ENCODE data around the gene KCNK13. TPM values are rescaled to one million over a fixed set of nuclear protein-coding genes. Genes with fewer than 3 reads are reported as not detected.

Gene KCNK13
- total and polyA plus RNA-seq, 2 experiments from 2014 or later = not detected

DNA sequence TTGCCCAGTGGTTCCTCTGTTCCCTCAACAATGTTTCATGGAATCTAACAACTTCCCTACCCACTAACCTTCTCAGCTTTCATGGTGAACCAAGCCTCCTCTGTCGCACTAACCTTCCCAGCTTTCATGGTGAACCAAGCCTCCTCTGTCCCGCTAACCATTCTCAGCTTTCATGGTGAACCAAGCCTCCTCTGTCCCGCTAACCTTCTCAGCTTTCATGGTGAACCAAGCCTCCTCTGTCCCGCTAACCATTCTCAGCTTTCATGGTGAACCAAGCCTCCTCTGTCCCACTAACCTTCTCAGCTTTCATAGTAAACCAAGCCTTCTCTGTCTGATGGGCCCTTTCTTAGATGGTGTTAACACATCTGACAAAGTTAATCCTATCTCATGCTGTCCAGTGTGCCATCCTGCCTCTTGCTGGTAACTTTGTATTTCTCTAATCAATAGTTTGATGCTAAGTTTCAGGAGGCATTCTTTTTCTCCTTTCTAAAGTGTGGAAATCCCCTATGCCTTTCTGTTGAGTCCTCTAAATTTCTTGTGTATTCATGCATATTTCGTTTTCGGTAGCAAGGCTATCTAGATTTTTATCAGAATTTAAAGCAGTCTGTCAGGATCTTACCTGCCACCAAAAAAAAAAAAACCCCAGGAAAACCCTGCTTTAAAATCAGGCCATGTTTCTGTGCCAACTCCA is 26.8 kb upstream of the KCNK13 start:
- in situ Hi-C loops (cut with MboI) = no loop called here
- no peaks in the 10 kb centered on the region for H3K9me2 ChIP-seq (ENCODE audit: insufficient read depth)
- 95 to 100% methylated on average over 6 of the region's 6 CpGs for WGBS, 2 experiments (ENCODE audit: low coverage in 1 of 2, low lambda C conversion rate in 2 of 2, missing lambda C conversion rate in 2 of 2)

DNA sequence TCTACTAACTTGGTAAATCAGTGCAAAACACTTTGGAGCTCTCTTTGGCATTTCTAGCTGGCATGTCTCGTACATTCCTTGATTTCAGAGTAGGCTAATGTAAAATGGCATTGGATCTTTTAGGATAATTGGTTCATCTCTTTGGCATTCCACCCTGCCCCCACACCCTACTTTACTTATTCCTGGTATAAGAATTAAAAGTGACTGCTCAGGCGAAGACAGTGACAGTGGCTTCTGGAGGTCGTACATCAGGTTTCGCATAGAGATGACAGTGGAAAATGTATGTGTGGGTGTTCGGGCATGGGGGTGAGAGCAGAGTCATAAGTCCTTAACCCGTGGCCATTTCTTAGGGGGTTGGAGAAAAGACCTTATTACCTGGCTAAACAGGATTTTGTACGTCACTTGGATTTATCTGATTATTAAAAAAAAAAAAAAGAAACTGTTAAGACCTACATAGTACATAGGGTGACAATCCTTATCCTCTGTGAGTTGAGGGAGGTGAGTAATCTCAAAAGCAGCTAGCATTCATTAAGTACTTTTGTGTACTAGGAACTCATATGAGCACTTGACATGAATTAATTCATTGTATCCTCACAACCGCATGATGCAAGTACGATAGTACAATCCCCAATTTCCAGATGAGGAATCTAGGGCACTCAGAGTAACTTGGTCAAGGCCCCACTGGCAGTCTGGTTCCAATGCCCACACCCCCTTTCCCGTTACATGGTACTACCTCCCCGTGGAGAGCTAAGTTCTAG is 22.4 kb upstream of the KCNK13 start:
- no peaks in the 10 kb centered on the region for H3K27me3 ChIP-seq (replicated peaks; ENCODE audit: insufficient read depth)
- H3K9me2 ChIP-seq (ENCODE audit: insufficient read depth) = no peaks in the 10 kb centered on the region
- in situ Hi-C loops (cut with MboI) = no loop called here
- H3K4me3 ChIP-seq = no peak overlapping the region
- H3K9ac ChIP-seq = no peak overlapping the region
- H3F3A ChIP-seq (ENCODE audit: insufficient read depth) = no peaks in the 10 kb centered on the region
- no peak for DNase-seq
- H4K20me1 ChIP-seq (ENCODE audit: insufficient read depth) = no peaks in the 10 kb centered on the region
- no peaks in the 10 kb centered on the region for H3K9me3 ChIP-seq (ENCODE audit: low read depth)
- H3K4me1 ChIP-seq (ENCODE audit: insufficient read depth) = no peaks in the 10 kb centered on the region
- no peak overlapping the region for H3K4me2 ChIP-seq (ENCODE audit: unreplicated experiment)
- H3K27ac ChIP-seq = no peak overlapping the region
- TF ChIP-seq EZH2 (IDR thresholded peaks at IDR 0.05; ENCODE audit: insufficient read depth, poor library complexity, severe bottlenecking) = no peak
- no peak for TF ChIP-seq EZH2phosphoT487 (IDR thresholded peaks at IDR 0.05; ENCODE audit: insufficient read depth, low read depth)
- WGBS, 2 experiments (ENCODE audit: low coverage in 1 of 2, low lambda C conversion rate in 2 of 2, missing lambda C conversion rate in 2 of 2) = 96 to 98% methylated on average over 11 of the region's 11 CpGs
- H2AFZ ChIP-seq = no peak overlapping the region
- H3K79me2 ChIP-seq (ENCODE audit: insufficient read depth) = no peaks in the 10 kb centered on the region
- H3K36me3 ChIP-seq (ENCODE audit: low read depth) = peaks cover 26% of the 10 kb centered on the region; the same call in 1 of the 2 replicates

More for the DNA sequence above, 26.8 kb upstream of the KCNK13 start:
- Histone ChIP-seq H3K4me3 (no peak overlapping the region), H3K36me3 (ENCODE audit: low read depth) (peaks cover 31% of the 10 kb centered on the region; the same call in 1 of the 2 replicates), H3K9ac (no peak overlapping the region), H3K9me3 (ENCODE audit: low read depth) (no peaks in the 10 kb centered on the region), H2AFZ (no peak overlapping the region), H3K27ac (no peak overlapping the region), H3K4me2 (ENCODE audit: unreplicated experiment) (no peak overlapping the region), H3F3A (ENCODE audit: insufficient read depth) (no peaks in the 10 kb centered on the region), H3K4me1 (ENCODE audit: insufficient read depth) (no peaks in the 10 kb centered on the region), H3K27me3 (replicated peaks; ENCODE audit: insufficient read depth) (no peaks in the 10 kb centered on the region), H4K20me1 (ENCODE audit: insufficient read depth) (no peaks in the 10 kb centered on the region), H3K79me2 (ENCODE audit: insufficient read depth) (no peaks in the 10 kb centered on the region)
- TF ChIP-seq EZH2 (IDR thresholded peaks at IDR 0.05; ENCODE audit: insufficient read depth, poor library complexity, severe bottlenecking) = no peak
- no peak for TF ChIP-seq EZH2phosphoT487 (IDR thresholded peaks at IDR 0.05; ENCODE audit: insufficient read depth, low read depth)
- DNase-seq = no peak

DNA sequence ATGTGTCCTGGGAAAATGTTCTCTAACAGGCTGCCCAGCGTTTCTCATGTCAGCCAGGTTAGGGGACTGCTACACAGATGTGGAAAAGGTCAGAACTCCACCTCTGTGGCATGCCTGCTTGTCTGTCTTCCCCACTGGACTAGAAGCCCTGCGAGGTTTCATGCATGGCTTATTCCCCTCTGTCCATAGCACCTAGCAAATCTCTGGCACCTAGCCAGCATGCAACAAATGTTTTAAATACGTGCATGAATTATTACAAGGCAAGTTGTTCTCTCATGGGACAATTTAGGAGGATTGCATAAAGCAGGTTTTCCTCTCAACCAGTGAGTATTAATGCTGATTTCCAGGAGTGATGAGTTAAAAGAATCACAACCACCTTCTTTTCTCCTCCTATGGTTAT is 21.4 kb upstream of the KCNK13 start:
- no peaks in the 10 kb centered on the region for H3K27me3 ChIP-seq (replicated peaks; ENCODE audit: insufficient read depth)
- H3K27ac ChIP-seq = no peak overlapping the region
- peaks cover 26% of the 10 kb centered on the region; the same call in 1 of the 2 replicates for H3K36me3 ChIP-seq (ENCODE audit: low read depth)
- no peaks in the 10 kb centered on the region for H3K79me2 ChIP-seq (ENCODE audit: insufficient read depth)
- H3K4me3 ChIP-seq = no peak overlapping the region
- no peak overlapping the region for H3K4me2 ChIP-seq (ENCODE audit: unreplicated experiment)
- TF ChIP-seq EZH2 (IDR thresholded peaks at IDR 0.05; ENCODE audit: insufficient read depth, poor library complexity, severe bottlenecking) (no peak), EZH2phosphoT487 (IDR thresholded peaks at IDR 0.05; ENCODE audit: insufficient read depth, low read depth) (no peak)
- WGBS, 2 experiments (ENCODE audit: low coverage in 1 of 2, low lambda C conversion rate in 2 of 2, missing lambda C conversion rate in 2 of 2) = 71 to 76% methylated on average over 3 of the region's 3 CpGs
- H3K9me3 ChIP-seq (ENCODE audit: low read depth) = no peaks in the 10 kb centered on the region
- no peaks in the 10 kb centered on the region for H3K4me1 ChIP-seq (ENCODE audit: insufficient read depth)
- in situ Hi-C loops (cut with MboI) = no loop called here
- no peaks in the 10 kb centered on the region for H3K9me2 ChIP-seq (ENCODE audit: insufficient read depth)
- no peak overlapping the region for H2AFZ ChIP-seq
- no peak for DNase-seq
- H4K20me1 ChIP-seq (ENCODE audit: insufficient read depth) = no peaks in the 10 kb centered on the region
- H3F3A ChIP-seq (ENCODE audit: insufficient read depth) = no peaks in the 10 kb centered on the region
- H3K9ac ChIP-seq = no peak overlapping the region

DNA sequence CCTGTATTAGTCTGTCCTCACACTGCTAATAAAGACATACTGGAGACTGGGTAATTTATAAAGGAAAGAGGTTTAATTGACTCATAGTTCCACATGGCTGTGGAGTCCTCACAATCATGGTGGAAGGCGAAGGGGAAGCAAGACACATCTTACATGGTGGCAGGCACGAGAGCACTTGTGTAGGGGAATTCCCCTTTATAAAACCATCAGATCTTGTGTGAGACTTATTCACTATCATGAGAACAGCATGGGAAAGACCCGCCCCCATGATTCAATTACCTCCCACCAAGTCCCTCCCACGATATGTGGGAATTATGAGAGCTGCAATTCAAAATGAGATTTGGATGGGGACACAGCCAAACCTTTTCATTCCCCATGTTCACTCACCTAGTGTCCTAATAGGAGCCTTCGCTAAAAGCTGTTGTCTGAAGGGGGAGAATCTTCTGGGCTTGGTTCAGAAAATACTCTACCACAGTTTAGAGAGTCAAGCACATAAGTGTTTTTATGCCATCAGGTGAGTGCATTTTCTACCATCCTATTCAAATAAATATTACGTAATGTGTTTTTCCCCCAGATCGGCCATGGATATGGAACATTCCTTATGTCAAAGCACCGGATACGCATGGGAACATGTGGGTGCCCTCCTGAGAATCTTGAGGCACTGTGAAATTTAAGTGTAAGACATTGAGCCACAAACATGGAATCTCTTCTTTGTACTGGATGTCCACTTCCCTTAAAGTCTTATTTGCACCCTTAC is 19.1 kb upstream of the KCNK13 start:
- no peak for DNase-seq
- no peak overlapping the region for H3K4me2 ChIP-seq (ENCODE audit: unreplicated experiment)
- H3K36me3 ChIP-seq (ENCODE audit: low read depth) = peaks cover 10% of the 10 kb centered on the region; the same call in 1 of the 2 replicates
- no peak overlapping the region for H3K9ac ChIP-seq
- H3K9me3 ChIP-seq (ENCODE audit: low read depth) = no peaks in the 10 kb centered on the region
- no peak overlapping the region for H2AFZ ChIP-seq
- H4K20me1 ChIP-seq (ENCODE audit: insufficient read depth) = no peaks in the 10 kb centered on the region
- 94 to 97% methylated on average over 9 of the region's 9 CpGs for WGBS, 2 experiments (ENCODE audit: low coverage in 1 of 2, low lambda C conversion rate in 2 of 2, missing lambda C conversion rate in 2 of 2)
- no peaks in the 10 kb centered on the region for H3F3A ChIP-seq (ENCODE audit: insufficient read depth)
- no peaks in the 10 kb centered on the region for H3K4me1 ChIP-seq (ENCODE audit: insufficient read depth)
- H3K9me2 ChIP-seq (ENCODE audit: insufficient read depth) = no peaks in the 10 kb centered on the region
- no peak overlapping the region for H3K4me3 ChIP-seq
- TF ChIP-seq EZH2 (IDR thresholded peaks at IDR 0.05; ENCODE audit: insufficient read depth, poor library complexity, severe bottlenecking) (no peak), EZH2phosphoT487 (IDR thresholded peaks at IDR 0.05; ENCODE audit: insufficient read depth, low read depth) (no peak)
- in situ Hi-C loops (cut with MboI) = no loop called here
- no peaks in the 10 kb centered on the region for H3K79me2 ChIP-seq (ENCODE audit: insufficient read depth)
- no peaks in the 10 kb centered on the region for H3K27me3 ChIP-seq (replicated peaks; ENCODE audit: insufficient read depth)
- H3K27ac ChIP-seq = no peak overlapping the region
